HG03558 (cell line): ENCODE measurements around the gene ETV6.
"Not testable (repeated sequence)": the region's sequence is repeated elsewhere in the genome, so short reads cannot be mapped to it uniquely, and the experiment has no call there.

Experiments used
- ATAC-seq: cut with Tn5 transposase; IDR thresholded peaks from one replicate; pipeline ENCODE4 v1.9.1; 2021; ENCODE audit warnings: moderate number of reproducible peaks; ENCODE audit not compliant: unreplicated experiment; ENCODE audit errors: extremely low read depth

The ETV6 gene

DNA sequence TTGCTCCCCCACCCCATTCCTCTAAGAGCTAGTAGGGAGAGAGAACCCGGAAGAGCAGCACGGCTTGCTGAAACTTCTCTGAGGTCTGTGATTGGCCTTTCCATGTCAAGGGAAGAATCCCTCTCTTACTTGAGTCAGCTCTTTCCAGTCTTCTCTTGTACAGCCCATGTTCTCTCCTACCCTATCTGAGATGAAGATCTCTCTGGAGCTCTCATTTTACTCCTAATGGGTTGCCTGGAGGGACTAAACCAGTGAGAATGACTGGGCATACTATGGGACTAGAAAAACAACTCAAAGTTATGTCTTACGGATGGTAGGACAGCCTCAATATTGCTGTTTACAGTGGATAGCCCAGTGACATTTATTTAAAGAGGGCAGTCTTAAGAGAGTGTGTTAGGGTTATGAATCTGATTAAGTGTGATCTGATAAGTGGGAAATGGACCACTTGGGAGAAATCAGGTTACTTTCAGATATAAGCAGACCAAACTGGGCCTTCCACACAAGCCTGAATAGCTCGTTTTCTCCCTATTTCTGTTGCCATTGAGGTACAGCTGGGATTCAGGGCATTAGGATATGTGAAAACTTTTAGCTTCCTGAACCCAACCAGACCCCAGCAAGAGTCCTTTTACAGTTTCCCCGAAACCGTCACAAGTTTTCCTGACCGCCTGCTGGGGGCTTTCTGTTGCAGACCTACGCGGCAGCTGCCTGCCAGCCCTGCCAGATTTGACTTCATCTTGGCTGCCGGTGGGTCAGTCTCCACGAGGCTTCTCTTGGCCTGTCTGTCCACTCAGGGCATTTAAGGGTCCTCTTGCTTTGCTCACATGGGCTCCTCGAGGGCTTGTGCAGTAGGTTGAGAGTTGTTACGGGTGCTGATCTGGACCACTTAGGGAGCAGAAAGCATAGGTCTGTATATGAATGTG, 16.9 kb downstream of the ETV6 start:
- no peak for ATAC-seq

- ATAC-seq: no peak
Observed at GRCh38 chr12:11667171-11667570, 17.7 kb downstream of the ETV6 start.

GRCh38 chr12:11668611-11669010, 19.1 kb downstream of the ETV6 start:
- ATAC-seq: no peak

DNA sequence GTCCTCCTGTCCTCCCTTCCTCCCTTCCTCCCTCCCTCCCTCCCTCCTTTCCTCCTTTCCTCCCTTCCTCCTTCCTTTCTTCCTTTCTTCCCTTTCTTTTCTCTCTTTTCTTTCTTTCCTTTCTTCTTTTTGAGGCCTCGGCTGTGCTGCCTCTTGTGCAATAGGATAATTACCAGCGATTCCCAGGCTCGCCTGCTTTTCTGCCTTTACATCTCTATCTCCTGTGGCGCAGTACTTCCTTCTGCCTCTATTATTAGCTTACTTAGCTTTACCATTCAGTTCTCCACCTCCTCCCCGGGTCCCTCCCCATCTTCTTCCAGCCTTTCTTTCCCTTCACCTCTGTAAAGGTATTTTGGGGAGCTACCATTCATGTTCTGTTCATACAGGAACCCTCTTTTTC, 19.9 kb downstream of the ETV6 start:
- no peak for ATAC-seq

DNA sequence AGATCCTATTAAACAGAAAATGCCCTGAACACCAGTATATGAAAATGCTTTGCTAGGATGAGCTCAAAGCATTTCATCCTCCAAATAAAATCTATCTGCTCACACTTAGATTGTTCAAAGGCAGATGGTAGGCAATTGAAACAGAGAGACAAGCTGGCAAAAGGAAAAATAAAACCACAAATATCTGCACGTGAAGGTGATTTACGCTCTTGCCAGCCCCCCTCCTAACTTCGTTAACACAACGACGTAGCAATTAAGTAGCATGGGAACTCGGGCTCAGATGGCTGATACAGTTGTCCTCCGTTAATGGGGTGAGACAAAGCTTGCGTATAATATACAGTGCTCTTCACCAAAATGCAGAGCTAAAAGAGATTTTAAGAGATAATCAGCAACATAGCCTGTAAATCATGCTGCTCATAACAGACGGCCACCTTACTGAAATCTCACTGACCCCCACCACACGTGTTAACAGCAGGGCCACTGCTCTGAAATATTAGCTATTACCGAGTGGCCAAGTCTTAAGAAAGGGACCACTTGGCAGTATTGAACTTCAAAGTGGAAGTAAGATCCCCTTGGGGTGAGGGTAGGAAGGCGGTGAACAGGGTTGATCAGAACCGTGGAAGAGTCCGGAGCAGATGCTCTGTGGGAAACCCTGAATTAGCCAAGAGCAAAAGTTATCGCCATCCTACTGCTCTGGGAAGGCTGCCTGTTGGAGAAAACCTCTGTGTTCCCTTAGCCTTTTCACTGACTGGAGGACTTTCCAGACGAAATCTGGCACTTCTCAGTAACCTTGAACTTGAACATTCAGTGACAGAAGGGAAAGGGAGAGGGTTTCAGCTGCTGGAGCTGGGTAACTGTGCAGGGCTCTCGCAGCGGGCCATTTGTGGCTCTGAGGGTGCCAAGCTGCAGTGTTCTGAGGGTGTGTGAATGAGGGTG, 23.1 kb downstream of the ETV6 start:
- no peak for ATAC-seq

DNA sequence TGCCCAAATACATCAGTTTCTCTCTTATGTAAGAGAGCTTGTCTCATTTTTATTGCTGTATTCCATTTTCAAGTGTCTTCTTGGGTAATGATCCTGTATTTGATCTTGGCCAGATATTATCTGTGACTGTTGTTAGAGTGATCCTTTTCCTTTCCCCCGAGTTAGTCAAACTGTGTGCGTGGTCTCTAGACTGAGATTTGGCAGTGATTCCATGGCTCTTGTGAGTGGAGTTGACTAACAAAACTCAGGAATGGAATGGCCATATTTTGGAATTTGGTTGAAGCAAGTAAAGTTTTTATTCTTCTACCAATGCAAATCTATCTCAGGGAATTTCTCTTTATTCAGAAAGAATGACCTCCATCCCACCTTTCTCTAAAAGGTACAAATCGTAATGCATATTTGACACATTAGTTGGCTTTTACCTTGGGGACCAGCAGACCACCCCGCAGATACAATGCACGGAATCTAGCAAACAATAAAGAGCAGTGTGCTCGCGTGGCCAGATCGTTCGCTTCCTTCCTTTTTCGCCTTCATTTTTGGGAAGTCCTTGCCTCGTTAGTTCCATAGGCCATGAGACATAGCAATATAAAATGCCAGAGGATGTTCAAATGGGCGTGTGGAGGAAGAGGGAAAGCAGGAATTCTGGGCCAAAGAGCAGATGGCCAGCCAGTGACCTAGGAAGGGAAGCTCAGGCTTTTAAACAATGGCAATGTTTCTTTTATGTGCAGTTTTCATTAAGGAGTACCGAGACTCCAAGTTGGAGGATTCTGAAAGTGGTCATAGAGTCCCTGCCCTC, 24.4 kb downstream of the ETV6 start:
- ATAC-seq: no peak

GRCh38 chr12:11674894-11675390, 25.5 kb downstream of the ETV6 start:
- no peak for ATAC-seq

DNA sequence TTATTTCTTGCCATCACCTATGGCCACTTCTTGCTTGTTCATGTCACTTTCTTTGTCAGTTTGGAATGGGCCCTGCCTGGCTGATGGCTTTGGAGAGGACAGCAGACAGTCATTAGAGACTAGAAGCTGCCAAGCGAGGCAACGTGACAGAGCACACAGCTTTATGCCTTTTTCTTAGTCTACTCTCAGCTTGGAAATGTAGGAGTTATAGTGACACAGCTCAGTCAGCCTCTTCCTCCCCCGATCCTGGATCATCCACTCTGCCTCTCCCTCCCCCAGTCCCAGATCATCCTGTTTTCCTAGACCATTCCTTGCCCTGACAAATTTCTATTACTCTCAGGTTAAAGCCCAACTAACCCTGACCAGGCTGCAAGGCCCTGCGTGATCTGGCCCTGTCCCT, 26.6 kb downstream of the ETV6 start:
- no peak for ATAC-seq

- no peak for ATAC-seq
Observed at GRCh38 chr12:11677093-11677492, 27.6 kb downstream of the ETV6 start.

DNA sequence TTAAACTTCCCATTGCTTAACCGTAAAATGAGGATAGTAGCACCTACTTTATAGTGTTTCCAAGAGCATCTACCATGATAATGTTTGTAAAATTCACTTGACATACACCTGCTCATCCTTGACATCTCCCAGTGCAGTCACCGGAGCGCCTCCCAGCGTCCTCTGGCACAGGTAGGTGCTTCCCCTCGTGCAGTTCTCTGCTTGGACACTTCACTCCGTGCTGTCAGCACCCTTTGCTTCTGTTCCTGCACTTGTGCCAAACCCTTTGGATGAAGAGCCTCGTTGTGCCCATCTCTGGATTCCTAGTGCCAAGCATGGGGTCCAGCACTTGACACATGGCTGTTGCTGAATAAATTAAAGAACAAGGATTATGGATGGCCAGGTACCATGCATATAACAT, 28.3 kb downstream of the ETV6 start:
- ATAC-seq: no peak

DNA sequence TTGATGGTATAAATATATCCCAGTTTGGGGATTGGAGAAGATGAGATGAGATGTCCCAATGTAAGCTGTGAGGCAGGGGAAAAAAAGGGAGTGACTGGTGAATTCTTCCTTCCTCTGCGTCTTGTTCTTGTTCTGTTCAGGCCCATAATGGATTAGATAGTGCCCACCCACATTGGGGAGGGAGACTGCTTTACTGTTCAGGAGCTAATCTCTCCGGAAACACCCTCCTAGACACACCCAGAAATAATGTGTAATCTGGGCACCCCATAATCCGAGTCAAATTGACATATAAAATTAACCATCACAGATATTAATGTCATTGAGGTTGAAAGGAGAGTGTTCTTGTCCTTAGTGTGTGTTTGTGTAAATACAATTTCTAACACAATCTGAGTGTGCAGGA, 29.3 kb downstream of the ETV6 start:
- no peak for ATAC-seq

- no peak for ATAC-seq
Observed at GRCh38 chr12:11681207-11681606, 31.7 kb downstream of the ETV6 start.

- ATAC-seq: not testable (repeated sequence)
Observed at GRCh38 chr12:11681695-11682094, 32.2 kb downstream of the ETV6 start.

GRCh38 chr12:11684393-11684792, 34.9 kb downstream of the ETV6 start:
- no peak for ATAC-seq

DNA sequence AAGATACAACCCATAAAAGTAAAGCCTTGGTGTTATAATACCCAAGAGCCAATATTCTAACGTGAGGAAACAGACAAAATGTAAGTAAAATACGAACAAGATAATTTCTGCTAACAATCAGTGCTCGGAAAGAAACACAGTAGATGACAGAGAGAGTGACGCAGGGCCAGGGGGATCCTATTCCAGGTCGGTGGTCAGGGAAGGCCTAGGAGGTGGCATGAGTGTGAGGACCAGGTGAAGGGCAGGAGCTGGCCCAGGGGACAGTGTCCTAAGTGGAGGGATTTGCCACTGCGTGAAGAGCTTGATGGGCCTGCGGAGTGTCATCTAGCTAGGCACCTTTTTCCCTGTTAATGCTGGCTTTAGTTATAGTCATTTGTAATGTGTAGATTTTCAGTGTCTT, 35.3 kb downstream of the ETV6 start:
- no peak for ATAC-seq

GRCh38 chr12:11685316-11685715, 35.8 kb downstream of the ETV6 start:
- ATAC-seq: no peak

GRCh38 chr12:11685716-11686115, 36.2 kb downstream of the ETV6 start:
- no peak for ATAC-seq

- ATAC-seq: no peak
Observed at GRCh38 chr12:11686120-11686519, 36.6 kb downstream of the ETV6 start.

GRCh38 chr12:11687528-11687927, 38.1 kb downstream of the ETV6 start:
- no peak for ATAC-seq

- ATAC-seq: no peak
Observed at GRCh38 chr12:11688379-11688778, 38.9 kb downstream of the ETV6 start.
